IPS-18c (cell line): Measurements from ENCODE around the gene SPATA32.

ENCODE experiments used
- H3K4me3 ChIP-seq: 2 replicates; pipeline ENCODE4 v1.7.0; 2013; ENCODE audit warnings: low read depth, mild to moderate bottlenecking, low read length, moderate library complexity; ENCODE audit not compliant: insufficient read depth
- H3K9me3 ChIP-seq: one replicate; pipeline ENCODE4 v1.6.1; 2013; ENCODE audit warnings: mild to moderate bottlenecking, low read length, moderate library complexity; ENCODE audit not compliant: control insufficient read depth, insufficient read depth

The SPATA32 gene

DNA sequence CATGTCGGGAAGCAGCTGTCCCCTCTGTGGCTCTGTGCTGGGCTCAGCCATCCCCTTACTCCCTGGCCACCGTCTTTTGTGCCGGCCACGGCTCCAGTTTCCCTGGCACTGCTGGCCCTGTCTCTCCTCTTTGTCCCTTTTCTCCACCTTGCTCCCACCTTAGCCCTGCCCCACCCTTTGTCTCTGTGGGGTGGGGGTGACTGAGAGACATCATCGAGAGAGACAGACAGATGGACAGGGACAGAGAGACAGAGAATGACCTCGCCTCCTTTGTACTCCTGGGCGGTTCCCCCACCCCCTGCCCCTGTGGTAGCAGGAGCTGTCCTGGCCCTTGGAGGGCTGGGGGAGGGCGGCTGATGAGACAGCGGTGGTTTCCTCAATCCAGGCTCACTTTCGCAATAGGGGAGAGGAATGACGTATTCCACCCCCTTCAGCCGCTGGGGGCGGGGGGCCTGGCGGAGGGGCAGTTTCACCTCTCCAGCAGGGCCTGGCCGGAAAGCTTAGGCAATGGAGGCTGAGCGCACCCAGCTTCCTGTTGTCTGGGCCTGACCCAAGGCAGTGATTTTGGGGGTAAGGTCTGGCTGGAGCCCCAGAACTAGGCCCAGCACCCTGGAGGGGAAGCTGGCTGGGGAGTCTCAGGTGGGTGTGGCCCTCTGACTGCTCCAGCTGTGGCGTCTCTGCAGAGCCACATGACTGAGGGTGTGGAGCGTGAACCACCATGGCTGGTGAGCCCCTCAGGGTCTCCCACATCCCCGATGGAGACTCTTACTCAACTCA, 32.9 kb downstream of the SPATA32 start:
- no peaks in the 10 kb centered on the region for H3K9me3 ChIP-seq
- no peak overlapping the region for H3K4me3 ChIP-seq

DNA sequence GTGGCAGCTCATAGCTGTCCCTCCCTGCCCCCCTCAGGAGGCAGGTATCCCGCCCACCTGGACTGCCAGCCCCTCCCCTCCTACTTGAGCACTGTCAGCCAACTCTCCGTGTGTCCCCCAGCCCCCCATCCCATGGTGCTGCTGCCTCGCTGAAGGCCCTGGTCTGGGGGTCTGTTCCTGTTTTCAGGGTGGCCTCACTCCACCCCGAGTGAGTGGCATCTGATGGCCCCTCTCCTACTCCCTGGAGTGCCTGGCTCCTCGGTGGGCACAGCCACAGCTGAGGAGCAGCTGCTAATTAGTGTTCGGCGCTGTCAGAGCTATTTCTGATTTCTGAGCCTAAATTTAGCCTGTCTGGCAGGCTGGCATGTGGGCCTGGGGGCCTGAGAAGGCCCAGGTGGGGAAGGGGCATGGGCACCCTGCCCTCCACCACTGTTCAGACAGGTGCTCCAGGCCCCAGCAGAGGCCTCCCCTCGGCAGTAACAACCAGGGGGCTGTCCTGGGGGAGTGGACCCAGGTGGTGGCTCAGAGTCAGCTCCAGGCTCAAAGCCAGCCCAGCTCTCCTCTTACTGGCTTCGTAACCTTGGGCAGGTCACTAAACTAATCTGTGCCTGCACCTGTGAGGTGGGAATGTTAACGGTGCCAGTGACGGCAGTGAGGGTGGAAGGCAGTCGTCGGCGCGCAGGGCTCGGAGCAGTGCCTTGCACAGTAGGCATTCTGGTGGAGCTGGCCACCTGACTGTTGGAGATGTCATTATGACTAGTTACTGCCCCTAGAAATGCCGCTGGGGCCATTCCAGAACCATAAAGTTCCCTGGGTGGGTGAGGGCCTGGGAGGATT, 33.8 kb downstream of the SPATA32 start:
- H3K9me3 ChIP-seq, result no peaks in the 10 kb centered on the region
- no peak overlapping the region; the same call in 1 of the 2 replicates for H3K4me3 ChIP-seq

DNA sequence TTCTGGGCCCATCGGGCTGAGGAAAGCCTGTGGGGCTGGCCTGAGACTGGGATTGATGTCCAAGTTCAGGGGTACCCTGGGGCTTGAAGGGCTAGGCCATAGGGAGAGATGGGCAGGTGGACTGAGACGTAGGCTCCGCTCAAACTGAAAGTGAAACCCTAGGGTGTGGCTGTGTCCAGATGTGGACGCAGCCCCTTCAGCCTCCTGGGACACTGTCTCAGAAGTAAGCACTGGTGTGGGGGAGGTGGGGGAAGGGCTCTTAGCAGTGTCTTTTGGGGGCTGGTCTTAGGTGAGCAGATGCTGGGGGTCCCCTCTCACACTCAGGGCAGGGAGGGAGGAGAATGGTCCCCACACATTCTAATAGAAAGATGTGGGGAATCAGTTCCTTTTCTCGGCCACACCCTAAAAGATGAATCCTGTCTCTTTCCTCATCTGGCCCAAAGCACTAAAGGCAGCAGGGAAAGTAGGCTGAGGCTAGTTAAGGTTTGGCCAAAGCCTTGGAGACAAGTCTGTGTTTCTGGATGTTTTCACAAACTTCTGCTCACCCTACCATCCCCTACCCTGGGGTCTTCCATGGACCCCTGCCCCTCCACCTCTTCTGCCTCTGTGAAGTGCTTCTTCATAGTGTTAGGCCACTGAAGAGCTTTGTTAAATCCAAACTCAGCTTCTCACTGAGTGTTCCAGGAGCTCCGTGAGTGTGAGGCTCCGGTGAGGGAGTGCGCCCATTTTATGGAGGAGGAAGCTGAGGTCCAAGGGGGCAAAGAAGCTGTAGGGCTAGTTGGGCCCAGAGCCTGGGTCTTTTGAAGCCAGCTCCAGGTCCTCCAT, 34.6 kb downstream of the SPATA32 start:
- Histone ChIP-seq H3K4me3 (no peak overlapping the region), H3K9me3 (no peaks in the 10 kb centered on the region)

DNA sequence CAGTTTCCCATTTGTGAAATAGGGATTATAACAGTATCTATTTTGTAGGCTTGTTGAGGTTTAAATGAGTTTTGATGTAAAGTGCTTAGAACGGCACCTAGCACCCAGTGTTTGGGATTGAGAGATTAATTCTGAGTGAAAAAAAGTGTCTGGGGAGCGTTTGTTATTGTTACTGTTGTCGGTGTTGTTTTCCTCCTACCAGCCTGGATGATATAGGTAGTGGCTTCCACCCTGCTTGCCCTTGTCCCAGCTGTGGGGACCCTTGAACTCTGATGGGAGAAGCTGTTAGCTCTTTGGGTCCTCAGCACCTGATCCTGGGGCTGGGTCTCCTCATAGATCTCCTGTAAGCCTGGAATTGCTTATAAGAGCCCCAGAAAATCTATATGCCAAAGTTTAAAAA, 35.3 kb downstream of the SPATA32 start:
- Histone ChIP-seq H3K4me3 (no peak overlapping the region), H3K9me3 (no peaks in the 10 kb centered on the region)

DNA sequence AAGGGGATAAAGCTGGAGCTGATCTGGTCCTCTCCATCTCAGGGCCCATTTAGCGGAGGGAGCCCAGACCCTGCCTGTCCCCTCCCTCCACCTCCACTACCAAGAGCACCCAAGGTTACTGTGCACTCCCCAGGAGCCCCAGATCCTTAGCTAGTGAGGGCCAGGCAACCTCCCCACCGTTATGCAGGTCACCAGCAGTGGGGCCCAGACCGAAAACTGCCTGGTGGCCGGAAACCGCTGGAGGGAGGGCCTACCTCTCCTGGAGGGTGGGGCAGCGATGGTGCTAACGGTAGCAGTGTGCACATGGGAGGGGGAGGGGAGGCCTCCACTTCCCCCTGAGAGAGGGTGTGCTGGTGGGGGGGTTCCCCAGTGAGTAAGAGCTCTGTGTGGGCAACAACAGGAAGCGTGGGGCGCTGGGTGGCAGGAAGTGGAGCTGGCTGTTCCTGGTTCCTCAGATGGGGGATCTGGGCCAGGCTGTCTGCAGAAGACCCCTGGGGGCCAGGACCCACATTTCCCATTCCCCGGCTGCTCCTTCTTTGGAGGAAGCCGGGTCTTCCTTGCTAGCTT, 35.8 kb downstream of the SPATA32 start:
- no peak overlapping the region for H3K4me3 ChIP-seq
- H3K9me3 ChIP-seq, result no peaks in the 10 kb centered on the region

DNA sequence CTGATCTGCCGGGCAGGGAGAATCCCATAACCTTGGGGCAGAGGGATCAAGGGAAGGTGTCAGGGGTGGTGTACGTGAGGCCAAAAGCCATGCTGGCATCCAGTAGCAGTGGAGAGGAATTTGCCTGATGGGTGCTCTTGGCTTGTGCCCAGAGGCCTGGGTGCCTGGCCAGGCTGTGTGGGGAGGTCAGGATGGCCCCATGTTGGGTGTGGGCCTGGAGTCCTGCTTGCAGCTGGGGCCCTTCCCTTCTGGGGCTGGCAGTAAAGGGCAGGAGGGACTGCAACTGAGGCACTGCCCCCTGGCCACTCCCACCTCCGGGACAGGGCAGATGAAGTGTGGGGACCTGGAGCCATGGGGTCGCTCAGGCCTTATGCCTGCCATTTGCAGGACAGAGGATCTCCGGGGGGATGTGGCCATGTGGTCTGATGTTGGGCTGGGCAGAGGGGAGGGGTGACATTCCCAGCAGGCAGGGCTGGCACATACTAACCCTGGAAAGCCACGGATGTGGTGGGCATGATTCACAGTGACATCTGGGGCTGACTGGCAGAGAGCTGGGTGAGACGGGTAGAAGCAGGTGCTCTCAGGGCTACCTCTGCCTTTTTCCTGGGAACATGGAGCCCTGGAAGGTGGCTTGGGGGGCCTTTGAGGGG, 36.7 kb downstream of the SPATA32 start:
- Histone ChIP-seq H3K4me3 (no peak overlapping the region; the same call in 1 of the 2 replicates), H3K9me3 (no peaks in the 10 kb centered on the region)

DNA sequence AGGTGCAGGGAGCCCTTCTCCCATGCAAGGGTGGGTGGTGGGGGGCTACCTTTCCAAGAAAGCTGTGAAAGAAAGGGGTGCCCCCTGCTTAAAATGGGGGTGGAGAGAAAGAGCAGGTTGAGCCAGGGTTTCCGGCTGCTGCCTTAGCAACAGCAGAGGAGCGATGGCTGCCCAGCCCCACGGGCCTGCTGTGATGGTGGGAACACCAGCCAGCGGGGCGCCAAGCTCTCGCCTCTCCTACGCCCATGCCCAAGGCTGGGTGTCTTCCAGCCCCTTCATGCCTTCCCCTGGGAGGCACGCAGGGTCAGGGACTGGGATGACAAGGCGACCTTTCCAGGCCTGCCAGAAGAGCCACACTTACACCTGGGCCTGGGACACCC, 37.2 kb downstream of the SPATA32 start:
- Histone ChIP-seq H3K9me3 (no peaks in the 10 kb centered on the region), H3K4me3 (no peak overlapping the region)

DNA sequence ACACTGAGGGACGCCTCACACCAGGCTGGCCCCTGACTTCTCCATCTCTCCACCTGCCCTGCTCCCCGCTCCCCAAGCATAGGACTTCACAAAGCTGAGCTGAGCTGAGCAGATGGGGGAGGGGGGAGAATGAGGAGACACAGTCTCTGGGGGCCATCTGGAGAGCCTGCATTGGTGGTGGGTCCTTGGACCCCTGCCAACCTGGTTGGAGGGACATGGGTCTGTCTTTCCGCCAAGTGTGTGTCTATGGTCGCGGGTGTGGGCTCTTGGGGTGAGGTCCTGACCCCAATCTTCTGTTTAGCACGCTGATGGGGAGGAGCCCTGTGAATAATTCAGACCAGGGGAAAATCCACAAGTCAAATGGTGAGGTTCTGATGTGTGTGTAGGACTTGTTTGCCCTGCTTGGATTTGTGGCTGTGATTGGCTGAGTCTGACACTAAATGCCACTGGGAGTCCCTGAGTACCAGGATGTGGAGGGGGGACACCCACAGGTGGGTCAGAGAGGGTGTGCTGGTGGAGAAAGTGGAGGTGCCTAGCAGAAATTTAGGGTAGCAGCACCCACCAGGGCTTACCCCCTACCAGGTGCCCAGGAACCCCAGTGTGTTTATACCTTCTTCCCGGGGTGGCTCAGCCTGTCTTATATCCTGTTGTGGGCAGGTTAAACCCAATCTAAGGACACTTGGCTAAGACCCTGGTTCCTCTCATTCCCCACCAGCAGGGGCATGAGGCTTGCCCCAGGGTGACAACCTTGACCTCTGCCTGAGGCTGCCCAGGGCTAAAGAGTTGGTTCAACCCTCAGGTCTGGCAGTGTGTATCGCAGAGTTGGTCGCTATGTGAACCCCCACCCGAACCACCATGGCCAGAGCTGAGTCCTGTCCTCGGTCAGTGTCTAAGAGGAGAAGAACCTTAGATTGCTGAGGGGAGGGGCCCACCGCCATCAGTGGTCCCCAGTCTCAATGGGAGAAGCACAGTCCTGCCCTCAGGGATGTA, 38.1 kb downstream of the SPATA32 start:
- no peaks in the 10 kb centered on the region for H3K9me3 ChIP-seq
- H3K4me3 ChIP-seq, result no peak overlapping the region

DNA sequence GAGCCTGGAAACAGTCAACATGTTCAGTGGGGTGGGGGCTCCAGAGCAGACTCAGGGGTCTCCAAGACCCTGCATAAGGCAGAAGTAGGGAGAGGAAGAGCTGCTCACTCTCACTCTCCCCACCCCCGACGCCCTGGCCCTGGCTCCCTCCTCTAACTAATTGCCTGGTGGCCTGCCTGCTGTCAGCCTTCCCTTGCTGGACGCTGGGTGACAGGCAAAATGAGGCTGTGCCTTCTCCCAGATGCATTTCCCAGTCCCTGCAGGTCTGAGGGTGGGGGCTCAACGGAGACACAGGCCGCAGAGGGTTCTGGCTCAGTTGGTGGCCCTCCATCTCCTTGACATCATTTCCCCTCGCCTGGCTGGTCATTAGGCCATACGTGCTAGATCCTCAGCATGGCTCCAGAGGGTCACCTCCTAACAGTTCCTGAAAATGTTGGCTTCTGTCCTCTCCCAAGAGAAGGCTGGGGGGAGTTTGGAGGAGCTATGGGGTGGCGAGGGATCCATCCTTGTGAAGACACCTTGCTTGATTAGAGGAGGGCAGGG, 38.8 kb downstream of the SPATA32 start:
- H3K4me3 ChIP-seq, result peak overlapping the region; percentile 0; the same call in 1 of the 2 replicates

DNA sequence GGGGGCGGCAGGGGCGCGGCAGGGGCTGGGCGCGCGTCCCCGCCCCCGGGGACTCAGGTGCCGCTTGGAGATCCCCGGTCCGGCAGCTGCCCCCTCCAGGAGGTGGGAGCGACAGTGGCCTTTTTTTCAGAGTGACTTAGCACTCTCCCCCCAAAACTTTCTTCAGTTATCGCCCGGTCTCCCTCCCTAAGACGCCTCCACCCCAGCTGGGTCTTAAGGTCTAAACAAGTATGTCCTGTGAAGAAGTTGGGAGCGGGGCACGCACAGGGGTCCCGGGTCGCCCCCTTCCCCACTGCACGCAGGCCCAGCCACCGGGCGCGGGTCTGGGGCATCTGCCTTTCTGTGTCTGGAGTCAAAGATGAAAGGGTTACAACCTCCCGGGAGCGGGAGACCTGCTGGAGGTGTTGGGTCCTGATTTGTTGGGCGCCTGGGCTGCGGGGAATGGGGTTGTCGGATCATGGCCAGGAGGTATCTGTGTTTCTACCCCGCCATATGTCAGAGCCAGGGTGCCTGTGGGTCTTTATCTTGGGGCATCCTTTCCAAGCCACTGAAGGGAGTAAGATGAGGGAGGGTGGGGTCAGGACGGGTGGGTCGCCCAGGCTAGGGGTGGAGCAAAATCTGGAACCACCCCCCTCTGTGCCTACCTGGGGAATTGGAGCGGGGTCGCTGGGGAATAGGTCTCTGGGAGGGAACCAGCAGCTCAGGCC, 39.5 kb downstream of the SPATA32 start:
- H3K4me3 ChIP-seq, result peak overlapping the region; percentile 53

More for the DNA sequence above, 38.8 kb downstream of the SPATA32 start:
- no peaks in the 10 kb centered on the region for H3K9me3 ChIP-seq

DNA sequence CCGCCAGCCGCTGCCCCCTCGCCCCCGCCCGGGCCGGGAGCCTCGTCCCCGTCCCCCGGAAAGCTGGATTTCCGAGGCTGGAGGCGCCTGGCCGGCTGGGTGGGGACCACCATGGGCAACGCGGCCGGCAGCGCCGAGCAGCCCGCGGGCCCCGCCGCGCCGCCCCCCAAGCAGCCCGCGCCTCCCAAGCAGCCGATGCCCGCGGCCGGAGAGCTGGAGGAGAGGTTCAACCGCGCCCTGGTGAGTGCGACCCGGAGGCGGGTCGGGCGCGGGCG, 39.9 kb downstream of the SPATA32 start:
- Histone ChIP-seq H3K9me3 (no peaks in the 10 kb centered on the region), H3K4me3 (peak overlapping the region; percentile 53; the same call in 1 of the 2 replicates)

More for the DNA sequence above, 39.5 kb downstream of the SPATA32 start:
- H3K9me3 ChIP-seq, result no peaks in the 10 kb centered on the region

DNA sequence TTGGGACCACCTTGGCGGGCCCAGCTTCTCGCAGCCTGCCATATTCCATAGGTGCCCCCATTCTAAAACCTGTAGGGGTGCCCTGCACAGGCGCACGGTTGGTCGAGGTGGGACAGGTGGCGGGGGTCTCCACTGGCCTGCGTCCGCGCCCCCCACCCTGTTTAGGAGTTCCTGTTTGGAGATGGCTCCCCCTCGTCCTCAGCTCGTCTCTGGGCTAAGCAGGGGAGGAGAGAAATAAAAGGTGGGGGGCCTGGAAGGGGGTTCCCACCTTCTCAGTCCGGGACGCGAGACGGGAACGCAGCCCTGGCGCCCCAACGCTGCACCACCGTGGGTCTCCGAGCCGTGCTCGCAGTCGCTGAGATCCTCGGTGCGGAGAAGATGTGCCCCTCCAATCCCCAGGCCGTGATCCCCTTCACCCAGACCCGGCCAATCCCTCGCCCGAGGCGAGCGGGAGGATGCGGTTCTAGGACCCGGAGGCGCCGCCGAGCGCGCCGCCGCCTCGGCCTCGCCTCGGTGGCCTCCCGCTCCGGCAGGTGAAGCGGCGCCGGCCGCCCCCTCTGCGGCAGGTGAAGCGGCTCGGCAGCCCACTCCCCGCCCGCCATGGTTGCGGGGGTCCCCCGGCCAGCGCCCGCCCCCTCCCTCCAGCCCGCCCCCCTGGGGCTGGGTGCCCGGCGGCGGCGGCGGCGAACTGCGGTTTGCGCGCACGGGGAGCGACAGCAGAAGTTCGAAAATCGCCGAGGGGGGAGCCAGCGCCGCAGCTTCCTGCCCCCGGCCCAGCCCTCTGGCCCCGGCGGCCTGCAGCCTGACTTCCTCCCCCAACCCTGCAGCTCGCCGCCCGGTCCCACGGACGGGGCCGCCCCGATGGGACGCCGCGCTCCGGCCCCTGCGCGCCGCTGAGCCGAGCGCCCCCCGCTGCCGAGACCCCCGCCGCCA, 40.5 kb downstream of the SPATA32 start, which contains the start of gene FMNL1:
TSS of gene FMNL1 (plus strand) at position 805 of the 933 bp plus-strand sequence. CDS start 240 bp downstream, outside the sequence.
- H3K9me3 ChIP-seq, result no peaks in the 10 kb centered on the region
- H3K4me3 ChIP-seq, result peak within 1 kb of the TSS; percentile 53

DNA sequence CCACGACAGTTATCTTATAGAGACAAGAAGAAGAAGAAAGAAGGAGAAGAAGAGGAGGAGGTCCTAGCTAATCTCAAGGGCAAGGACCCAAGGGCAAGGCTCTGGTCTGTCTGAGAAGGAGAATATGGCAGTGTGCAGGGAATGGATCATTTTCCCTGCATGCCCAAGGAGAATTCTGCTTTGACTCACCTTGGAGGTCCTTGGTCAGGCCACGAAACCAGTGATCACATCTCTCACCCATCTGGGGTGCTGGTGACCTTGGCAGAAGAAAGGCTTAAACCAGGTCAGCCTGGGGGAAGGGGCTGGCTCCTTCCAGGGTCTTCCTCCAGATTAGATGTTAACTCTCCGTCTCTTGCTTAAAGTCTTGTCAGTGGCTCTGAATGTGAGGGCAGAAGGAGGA, 41.8 kb downstream of the SPATA32 start:
- no peak overlapping the region for H3K4me3 ChIP-seq
- no peaks in the 10 kb centered on the region for H3K9me3 ChIP-seq
